ENCODE data around the gene THSD7B.

THSD7B gene

DNA sequence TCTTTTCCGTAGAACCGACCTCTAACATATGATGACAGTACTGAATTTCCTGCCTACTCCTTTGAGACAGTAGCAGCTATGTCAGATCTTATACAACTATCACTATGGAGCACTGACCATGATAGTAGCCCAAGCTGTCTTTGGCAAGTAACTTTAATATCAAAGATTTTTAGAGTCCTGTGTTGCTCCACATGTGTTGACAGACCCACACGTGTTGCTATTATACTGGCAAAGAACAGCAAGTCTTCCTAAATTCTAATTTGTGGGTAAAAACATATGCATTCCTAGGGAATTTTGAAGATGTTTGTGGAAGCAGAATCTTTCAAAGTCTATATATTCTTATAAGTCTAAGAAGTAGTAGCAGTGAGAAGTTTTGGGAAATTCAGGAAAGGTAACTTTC, 953.4 kb downstream of the THSD7B start:
- no peak for DNase-seq

DNA sequence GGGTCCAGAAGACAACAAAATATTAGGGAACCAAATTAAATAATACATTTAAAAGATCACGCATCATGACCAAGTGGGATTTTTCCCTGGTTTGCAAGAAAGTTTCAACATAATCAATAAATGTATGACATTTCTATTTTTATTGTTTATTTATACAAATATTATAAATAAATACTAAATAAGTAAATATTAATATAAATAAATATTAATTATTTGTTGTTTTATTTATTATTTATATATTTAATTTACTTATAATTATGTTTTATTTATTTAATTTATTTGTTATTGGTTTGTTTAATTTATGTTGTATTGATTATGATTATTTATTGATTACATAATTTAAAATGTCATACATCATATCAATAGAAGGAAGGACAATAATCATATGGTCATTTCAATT, 956.4 kb downstream of the THSD7B start:
- no peak for DNase-seq

DNA sequence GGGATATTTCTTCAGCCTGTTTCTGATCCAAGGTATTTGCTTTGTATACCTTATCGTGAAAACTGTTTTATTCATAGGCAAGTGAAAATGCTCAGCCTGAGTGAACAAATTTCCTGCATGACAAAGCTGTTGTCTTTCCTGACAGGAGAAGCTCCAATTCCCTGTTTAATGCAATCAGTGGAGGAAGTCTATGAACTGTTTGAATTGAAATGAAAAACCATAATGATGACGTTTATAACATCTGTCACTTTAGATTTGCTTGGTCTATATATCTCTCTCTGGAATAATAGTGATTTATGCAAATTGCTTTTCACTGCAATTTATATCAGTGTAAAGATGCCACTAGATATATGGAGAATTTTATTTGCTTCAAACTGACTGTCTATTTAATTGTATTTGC, 959.6 kb downstream of the THSD7B start:
- no peak for DNase-seq
